HL-60 (cell line): ENCODE measurements around the gene POLR3G.

Experiments used
- DNase-seq, 2 experiments: peaks; one replicate each; pipeline ENCODE4 v3.0.0-alpha.2; 2010 to 2020; ENCODE audit warnings: low read depth in 1 of 2, low spot score in 1 of 2
- H3K27ac ChIP-seq: fragments of 250-450 bp; sonication (Bioruptor Pico); replicated peaks from 2 replicates; pipeline ENCODE4 v1.5.1; 2020; ENCODE audit warnings: mild to moderate bottlenecking, moderate library complexity
- H3K27me3 ChIP-seq: fragments of 250-450 bp; sonication (Bioruptor Pico); 2 replicates; pipeline ENCODE4 v1.5.1; 2021; ENCODE audit warnings: mild to moderate bottlenecking, moderate library complexity; ENCODE audit not compliant: insufficient read depth, poor library complexity, severe bottlenecking
- H3K4me3 ChIP-seq: replicated peaks from 2 replicates; pipeline ENCODE4 v1.5.1; 2011; ENCODE audit warnings: mild to moderate bottlenecking, control low read depth, low read length; ENCODE audit not compliant: insufficient read depth
- GABPA ChIP-seq: IDR thresholded peaks from 2 replicates; pipeline ENCODE4 v1.6.1; 2012; ENCODE audit warnings: low read depth
- POLR2AphosphoS5 ChIP-seq: IDR thresholded peaks from 2 replicates; pipeline ENCODE4 v1.6.1; 2012; ENCODE audit warnings: low read depth
- SPI1 ChIP-seq: IDR thresholded peaks from 2 replicates; pipeline ENCODE4 v1.6.1; 2012; ENCODE audit warnings: low read depth, mild to moderate bottlenecking, borderline replicate concordance
- TF ChIP-seq, protein P1 (sequence below): IDR thresholded peaks from 2 replicates; pipeline ENCODE4 v1.6.1; 2012; ENCODE audit warnings: low read depth; ENCODE audit not compliant: insufficient replicate concordance
- TF ChIP-seq, protein P2 (sequence below): IDR thresholded peaks from one replicate; pipeline ENCODE4 v1.5.1; 2011; ENCODE audit warnings: low read length, control low read depth, inconsistent platforms; ENCODE audit not compliant: insufficient read depth

Gene POLR3G

DNA sequence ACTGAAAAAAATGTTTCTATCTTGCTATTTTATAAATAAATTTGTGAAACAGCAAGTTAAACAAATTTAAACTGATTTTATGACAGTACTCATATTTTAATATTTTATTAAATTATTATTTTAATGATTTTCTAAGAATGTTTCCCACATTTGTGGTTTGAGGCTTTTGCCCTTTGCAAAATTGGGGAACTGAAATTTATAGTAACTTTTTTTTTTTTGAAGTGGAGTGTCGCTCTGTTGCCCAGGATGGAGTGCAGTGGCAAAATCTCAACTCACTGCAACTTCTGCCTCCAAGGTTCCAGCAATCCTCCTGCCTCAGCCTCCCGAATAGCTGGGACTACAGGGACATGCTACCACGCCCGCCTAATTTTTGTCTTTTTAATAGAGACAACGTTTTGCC, 76.7 kb downstream of the POLR3G start:
- H3K27me3 ChIP-seq = no peaks in the 10 kb centered on the region

GRCh38 chr5:90553711-90554110, 79.0 kb downstream of the POLR3G start:
- Histone ChIP-seq H3K27me3 (no peaks in the 10 kb centered on the region), H3K27ac (no peak overlapping the region), H3K4me3 (no peak overlapping the region)
- TF ChIP-seq GABPA = no peak
- TF ChIP-seq, protein P1, sequence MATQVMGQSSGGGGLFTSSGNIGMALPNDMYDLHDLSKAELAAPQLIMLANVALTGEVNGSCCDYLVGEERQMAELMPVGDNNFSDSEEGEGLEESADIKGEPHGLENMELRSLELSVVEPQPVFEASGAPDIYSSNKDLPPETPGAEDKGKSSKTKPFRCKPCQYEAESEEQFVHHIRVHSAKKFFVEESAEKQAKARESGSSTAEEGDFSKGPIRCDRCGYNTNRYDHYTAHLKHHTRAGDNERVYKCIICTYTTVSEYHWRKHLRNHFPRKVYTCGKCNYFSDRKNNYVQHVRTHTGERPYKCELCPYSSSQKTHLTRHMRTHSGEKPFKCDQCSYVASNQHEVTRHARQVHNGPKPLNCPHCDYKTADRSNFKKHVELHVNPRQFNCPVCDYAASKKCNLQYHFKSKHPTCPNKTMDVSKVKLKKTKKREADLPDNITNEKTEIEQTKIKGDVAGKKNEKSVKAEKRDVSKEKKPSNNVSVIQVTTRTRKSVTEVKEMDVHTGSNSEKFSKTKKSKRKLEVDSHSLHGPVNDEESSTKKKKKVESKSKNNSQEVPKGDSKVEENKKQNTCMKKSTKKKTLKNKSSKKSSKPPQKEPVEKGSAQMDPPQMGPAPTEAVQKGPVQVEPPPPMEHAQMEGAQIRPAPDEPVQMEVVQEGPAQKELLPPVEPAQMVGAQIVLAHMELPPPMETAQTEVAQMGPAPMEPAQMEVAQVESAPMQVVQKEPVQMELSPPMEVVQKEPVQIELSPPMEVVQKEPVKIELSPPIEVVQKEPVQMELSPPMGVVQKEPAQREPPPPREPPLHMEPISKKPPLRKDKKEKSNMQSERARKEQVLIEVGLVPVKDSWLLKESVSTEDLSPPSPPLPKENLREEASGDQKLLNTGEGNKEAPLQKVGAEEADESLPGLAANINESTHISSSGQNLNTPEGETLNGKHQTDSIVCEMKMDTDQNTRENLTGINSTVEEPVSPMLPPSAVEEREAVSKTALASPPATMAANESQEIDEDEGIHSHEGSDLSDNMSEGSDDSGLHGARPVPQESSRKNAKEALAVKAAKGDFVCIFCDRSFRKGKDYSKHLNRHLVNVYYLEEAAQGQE = no peak
- no peak for TF ChIP-seq SPI1
- no peak for TF ChIP-seq POLR2AphosphoS5
- TF ChIP-seq, protein P2, sequence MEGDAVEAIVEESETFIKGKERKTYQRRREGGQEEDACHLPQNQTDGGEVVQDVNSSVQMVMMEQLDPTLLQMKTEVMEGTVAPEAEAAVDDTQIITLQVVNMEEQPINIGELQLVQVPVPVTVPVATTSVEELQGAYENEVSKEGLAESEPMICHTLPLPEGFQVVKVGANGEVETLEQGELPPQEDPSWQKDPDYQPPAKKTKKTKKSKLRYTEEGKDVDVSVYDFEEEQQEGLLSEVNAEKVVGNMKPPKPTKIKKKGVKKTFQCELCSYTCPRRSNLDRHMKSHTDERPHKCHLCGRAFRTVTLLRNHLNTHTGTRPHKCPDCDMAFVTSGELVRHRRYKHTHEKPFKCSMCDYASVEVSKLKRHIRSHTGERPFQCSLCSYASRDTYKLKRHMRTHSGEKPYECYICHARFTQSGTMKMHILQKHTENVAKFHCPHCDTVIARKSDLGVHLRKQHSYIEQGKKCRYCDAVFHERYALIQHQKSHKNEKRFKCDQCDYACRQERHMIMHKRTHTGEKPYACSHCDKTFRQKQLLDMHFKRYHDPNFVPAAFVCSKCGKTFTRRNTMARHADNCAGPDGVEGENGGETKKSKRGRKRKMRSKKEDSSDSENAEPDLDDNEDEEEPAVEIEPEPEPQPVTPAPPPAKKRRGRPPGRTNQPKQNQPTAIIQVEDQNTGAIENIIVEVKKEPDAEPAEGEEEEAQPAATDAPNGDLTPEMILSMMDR = no peak
- DNase-seq = no peak

More for the DNA sequence above, 76.7 kb downstream of the POLR3G start:
- Histone ChIP-seq H3K27ac (no peak overlapping the region), H3K4me3 (no peak overlapping the region)
- TF ChIP-seq SPI1 = peak; percentile 31; the same call in 1 of the 2 replicates
- no peak for TF ChIP-seq POLR2AphosphoS5
- no peak for DNase-seq

DNA sequence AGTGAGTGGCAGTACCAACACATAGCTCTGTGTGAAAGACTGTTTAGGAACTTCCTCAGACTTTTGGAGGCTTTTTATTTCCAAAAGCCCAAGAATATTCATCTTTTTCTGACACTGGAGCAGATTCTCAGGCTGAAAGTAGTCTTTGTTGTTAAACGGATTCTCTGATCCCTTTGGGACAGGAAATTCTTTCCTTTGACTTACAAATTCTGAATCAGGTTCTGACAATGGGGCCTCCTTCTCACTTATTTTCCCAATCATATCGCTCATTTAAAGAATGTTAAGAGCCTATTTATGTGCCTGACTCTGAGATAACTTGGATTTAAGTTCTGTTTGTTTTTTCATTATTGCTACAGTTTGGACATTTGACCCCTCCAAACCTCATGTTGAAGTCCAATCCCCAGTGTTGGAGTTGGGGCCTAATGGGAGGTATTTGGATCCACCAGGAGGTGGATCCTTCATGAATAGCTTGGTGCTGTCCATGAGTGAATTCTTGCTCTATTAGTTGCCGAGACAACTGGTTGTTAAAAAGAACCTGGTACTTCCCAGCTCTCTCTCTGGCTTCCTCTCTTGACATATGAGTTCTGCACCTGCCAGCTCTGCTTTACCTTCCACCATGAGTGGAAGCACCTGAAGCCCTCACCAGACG, 79.8 kb downstream of the POLR3G start:
- H3K4me3 ChIP-seq = no peak overlapping the region
- TF ChIP-seq POLR2AphosphoS5 (no peak), SPI1 (no peak), GABPA (no peak)
- TF ChIP-seq, protein P1 = no peak
- TF ChIP-seq, protein P2 = no peak
- H3K27ac ChIP-seq = no peak overlapping the region
- peaks cover under 1% of the 10 kb centered on the region for H3K27me3 ChIP-seq
- no peak for DNase-seq

- TF ChIP-seq SPI1 = no peak
- TF ChIP-seq, protein P2 = no peak
- no peak for TF ChIP-seq GABPA
- Histone ChIP-seq H3K4me3 (no peak overlapping the region), H3K27me3 (peaks cover 7% of the 10 kb centered on the region), H3K27ac (no peak overlapping the region)
- no peak for DNase-seq
Observed at GRCh38 chr5:90555666-90556065, 81.0 kb downstream of the POLR3G start.
